Smooth muscle cell (in vitro differentiated cells): ENCODE measurements around the gene DOCK9. TPM values are rescaled to one million over a fixed set of nuclear protein-coding genes. Genes with fewer than 3 reads are reported as not detected.
"Not testable (repeated sequence)": the region's sequence is repeated elsewhere in the genome, so short reads cannot be mapped to it uniquely, and the experiment has no call there.

Experiments used
- DNase-seq: peaks from one replicate; lab custom pipeline; 2025; ENCODE audit not compliant: unreplicated experiment; lab: John Stamatoyannopoulos, UW
- H2AFZ ChIP-seq: fragments of 200-600 bp; sonication (generic); 2 replicates; pipeline ENCODE4 v1.6.0; 2016; ENCODE audit warnings: antibody characterized with exemption, low read depth, mild to moderate bottlenecking
- H3F3A ChIP-seq: fragments of 200-600 bp; sonication (generic); 2 replicates; pipeline ENCODE4 v1.6.0; 2017; ENCODE audit warnings: antibody characterized with exemption, low read depth
- H3K27ac ChIP-seq: fragments of 200-600 bp; sonication (generic); 2 replicates; pipeline ENCODE4 v1.5.1; 2016; ENCODE audit warnings: low read depth, mild to moderate bottlenecking
- H3K27me3 ChIP-seq: fragments of 200-600 bp; sonication (generic); 2 replicates; pipeline ENCODE4 v1.6.1; 2016; ENCODE audit warnings: low read depth, mild to moderate bottlenecking
- H3K36me3 ChIP-seq: fragments of 200-600 bp; sonication (generic); 2 replicates; pipeline ENCODE4 v1.5.1; 2016; ENCODE audit warnings: low read depth
- H3K4me1 ChIP-seq: fragments of 200-600 bp; sonication (generic); 2 replicates; pipeline ENCODE4 v1.5.1; 2016; ENCODE audit warnings: low read depth
- H3K4me2 ChIP-seq: fragments of 200-600 bp; sonication (generic); 2 replicates; pipeline ENCODE4 v1.6.0; 2016; ENCODE audit warnings: mild to moderate bottlenecking
- H3K4me3 ChIP-seq: fragments of 200-600 bp; sonication (generic); 2 replicates; pipeline ENCODE4 v1.5.1; 2016; ENCODE audit warnings: mild to moderate bottlenecking
- H3K79me2 ChIP-seq: fragments of 200-600 bp; sonication (generic); 2 replicates; pipeline ENCODE4 v1.6.0; 2016; ENCODE audit warnings: low read depth, mild to moderate bottlenecking
- H3K9ac ChIP-seq: fragments of 200-600 bp; sonication (generic); 2 replicates; pipeline ENCODE4 v1.6.0; 2016; ENCODE audit warnings: low read depth
- H3K9me3 ChIP-seq: fragments of 200-600 bp; sonication (generic); replicated peaks from 2 replicates; pipeline ENCODE4 v1.5.1; 2016; ENCODE audit warnings: low read depth
- H4K20me1 ChIP-seq: fragments of 200-600 bp; sonication (generic); 2 replicates; pipeline ENCODE4 v1.6.0; 2016; ENCODE audit warnings: low read depth
- WGBS: methylation state at CpG from one replicate; pipeline ENCODE4 v1.1.7; 2016; ENCODE audit warnings: low lambda C conversion rate; 5-methylcytosine and 5-hydroxymethylcytosine counted together
- polyA plus RNA-seq: library from polyadenylated mRNA; unstranded; fragments of >200 nt; fragmentation: Nextera tagmentation; extraction: Ambion mirVana; gene quantifications from 2 replicates; pipeline ENCODE4 v1.2.1, GENCODE V29; 2016
- total RNA-seq: library from RNA; depleted of rRNA; stranded (reverse); fragments of >200 nt; gene quantifications from 2 replicates; pipeline ENCODE4 v1.2.3, GENCODE V29; 2014
- TF ChIP-seq, protein P1 (sequence below): fragments of 200-600 bp; sonication (generic); IDR thresholded peaks from 2 replicates; pipeline ENCODE4 v1.5.1; 2017; ENCODE audit warnings: borderline replicate concordance, mild to moderate bottlenecking, antibody characterized with exemption; ENCODE audit not compliant: insufficient read depth, poor library complexity, severe bottlenecking

DOCK9 gene
- total and polyA plus RNA-seq, 2 experiments from 2014 or later, result 5.7 to 25.1 TPM

DNA sequence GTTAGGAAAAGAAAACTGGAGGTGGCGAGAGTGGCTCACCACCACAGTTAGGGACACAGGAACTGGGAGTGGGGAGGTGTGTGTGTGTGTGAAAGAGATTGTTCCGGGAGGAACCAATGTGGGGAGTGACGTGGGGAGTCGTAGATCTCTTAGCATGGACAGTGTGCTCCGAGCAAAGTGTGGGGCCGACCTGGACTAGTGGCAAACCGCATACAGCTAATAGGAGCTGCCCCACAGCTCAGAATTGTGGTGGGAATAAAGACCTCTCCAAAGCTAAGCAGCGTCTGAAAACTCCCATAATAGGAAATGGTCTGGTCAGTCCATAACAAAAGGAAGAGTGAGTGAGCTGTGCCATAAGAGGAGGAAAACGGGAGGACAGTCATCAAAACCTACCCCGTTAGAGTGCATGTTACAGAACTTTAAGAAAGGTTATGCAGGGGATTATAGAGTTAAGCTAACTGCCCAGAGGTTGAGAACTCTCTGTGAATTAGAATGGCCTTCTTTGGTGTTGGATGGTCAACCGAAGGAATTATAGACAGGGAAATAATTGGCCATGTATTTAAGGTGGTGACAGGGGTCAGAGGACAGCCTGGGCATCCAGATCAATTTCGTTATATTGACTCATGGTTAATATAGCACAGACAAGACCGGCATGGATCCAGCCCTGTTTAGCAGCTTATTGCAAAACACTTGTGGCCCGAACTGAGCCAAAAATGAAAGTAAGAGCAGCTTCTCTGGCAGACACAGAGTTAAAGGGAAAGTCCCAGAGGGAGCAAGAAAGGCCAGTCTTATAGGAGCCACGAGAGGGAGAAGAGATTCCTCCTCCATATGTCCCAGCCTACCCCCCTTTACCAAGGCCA is 216.5 kb downstream of the DOCK9 start:
- H3K9ac ChIP-seq, result no peak overlapping the region
- no peak overlapping the region for H2AFZ ChIP-seq
- 82% methylated on average over 14 of the region's 15 CpGs for WGBS
- no peak for DNase-seq
- no peaks in the 10 kb centered on the region for H4K20me1 ChIP-seq
- H3K4me3 ChIP-seq, result no peak overlapping the region
- no peaks in the 10 kb centered on the region for H3K79me2 ChIP-seq
- H3K27me3 ChIP-seq, result no peaks in the 10 kb centered on the region
- H3K4me1 ChIP-seq, result no peaks in the 10 kb centered on the region
- peak overlapping the region; percentile 9 for H3K4me2 ChIP-seq
- no peaks in the 10 kb centered on the region for H3K36me3 ChIP-seq
- H3K9me3 ChIP-seq, result no peaks in the 10 kb centered on the region
- TF ChIP-seq, protein P1, sequence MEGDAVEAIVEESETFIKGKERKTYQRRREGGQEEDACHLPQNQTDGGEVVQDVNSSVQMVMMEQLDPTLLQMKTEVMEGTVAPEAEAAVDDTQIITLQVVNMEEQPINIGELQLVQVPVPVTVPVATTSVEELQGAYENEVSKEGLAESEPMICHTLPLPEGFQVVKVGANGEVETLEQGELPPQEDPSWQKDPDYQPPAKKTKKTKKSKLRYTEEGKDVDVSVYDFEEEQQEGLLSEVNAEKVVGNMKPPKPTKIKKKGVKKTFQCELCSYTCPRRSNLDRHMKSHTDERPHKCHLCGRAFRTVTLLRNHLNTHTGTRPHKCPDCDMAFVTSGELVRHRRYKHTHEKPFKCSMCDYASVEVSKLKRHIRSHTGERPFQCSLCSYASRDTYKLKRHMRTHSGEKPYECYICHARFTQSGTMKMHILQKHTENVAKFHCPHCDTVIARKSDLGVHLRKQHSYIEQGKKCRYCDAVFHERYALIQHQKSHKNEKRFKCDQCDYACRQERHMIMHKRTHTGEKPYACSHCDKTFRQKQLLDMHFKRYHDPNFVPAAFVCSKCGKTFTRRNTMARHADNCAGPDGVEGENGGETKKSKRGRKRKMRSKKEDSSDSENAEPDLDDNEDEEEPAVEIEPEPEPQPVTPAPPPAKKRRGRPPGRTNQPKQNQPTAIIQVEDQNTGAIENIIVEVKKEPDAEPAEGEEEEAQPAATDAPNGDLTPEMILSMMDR, result no peak
- no peaks in the 10 kb centered on the region for H3F3A ChIP-seq
- no peak overlapping the region for H3K27ac ChIP-seq

- Histone ChIP-seq H4K20me1 (no peaks in the 10 kb centered on the region), H3K79me2 (no peaks in the 10 kb centered on the region), H2AFZ (no peak overlapping the region), H3K36me3 (no peaks in the 10 kb centered on the region), H3K4me3 (no peak overlapping the region), H3K27ac (no peak overlapping the region), H3K4me2 (no peak overlapping the region), H3K9me3 (no peaks in the 10 kb centered on the region), H3K4me1 (no peaks in the 10 kb centered on the region), H3F3A (no peaks in the 10 kb centered on the region), H3K27me3 (peaks cover 35% of the 10 kb centered on the region), H3K9ac (no peak overlapping the region)
- 89% methylated on average over 9 of the region's 9 CpGs for WGBS
- no peak for DNase-seq
- TF ChIP-seq, protein P1, result no peak
Observed at GRCh38 chr13:98755729-98756128, 222.1 kb downstream of the DOCK9 start.

GRCh38 chr13:98755116-98755515 is 222.7 kb downstream of the DOCK9 start:
- no peak overlapping the region for H2AFZ ChIP-seq
- TF ChIP-seq, protein P1, result no peak
- H3K4me3 ChIP-seq, result no peak overlapping the region
- no peaks in the 10 kb centered on the region for H3F3A ChIP-seq
- no peak overlapping the region for H3K9ac ChIP-seq
- H3K36me3 ChIP-seq, result no peaks in the 10 kb centered on the region
- no peak overlapping the region for H3K27ac ChIP-seq
- no peaks in the 10 kb centered on the region for H3K9me3 ChIP-seq
- no peaks in the 10 kb centered on the region for H3K79me2 ChIP-seq
- H3K4me2 ChIP-seq, result no peak overlapping the region
- 50% methylated on average over 2 of the region's 2 CpGs for WGBS
- DNase-seq, result no peak
- no peaks in the 10 kb centered on the region for H4K20me1 ChIP-seq
- no peaks in the 10 kb centered on the region for H3K4me1 ChIP-seq
- H3K27me3 ChIP-seq, result peaks cover 41% of the 10 kb centered on the region

GRCh38 chr13:98754468-98754867 is 223.4 kb downstream of the DOCK9 start:
- H3K9me3 ChIP-seq, H3K79me2 ChIP-seq, H3K4me1 ChIP-seq, DNase-seq, H3K9ac ChIP-seq, H4K20me1 ChIP-seq, H3K4me3 ChIP-seq, H3K27ac ChIP-seq, H3F3A ChIP-seq, H2AFZ ChIP-seq, H3K36me3 ChIP-seq, H3K4me2 ChIP-seq: not testable (repeated sequence)
- H3K27me3 ChIP-seq, result peaks cover 47% of the 10 kb centered on the region
- WGBS, result 93% methylated on average over 4 of the region's 4 CpGs
